HEK293 (cell line): Measurements from ENCODE around the gene TEAD1.

Experiments used
- CTCF ChIA-PET: fragments of 350-600 bp; formaldehyde crosslinking; extraction: SDS; loops from one replicate; lab custom pipeline; 2021; ENCODE audit warnings: antibody characterized with exemption; lab: Yijun Ruan, JAX
- POLR2A ChIA-PET: fragments of 300-600 bp; formaldehyde crosslinking; extraction: SDS; loops from one replicate; lab custom pipeline; 2020; ENCODE audit warnings: antibody characterized with exemption, inconsistent platforms; lab: Yijun Ruan, JAX
- H3K27ac ChIP-seq: fragments of 200-500 bp; sonication (Bioruptor generic); 2 replicates; pipeline ENCODE4 v1.5.1; 2014; ENCODE audit warnings: low read depth, low read length, control low read depth, inconsistent platforms; ENCODE audit errors: extremely low read depth
- H3K36me3 ChIP-seq, 2 experiments: fragments of 200-500 bp in 1 of 2; sonication (Bioruptor generic) in 1 of 2; 1 replicate in 1 of 2; 2 replicates in 1 of 2; pipeline ENCODE4 v1.5.1; 2014 to 2017; ENCODE audit warnings: inconsistent platforms in 2 of 2, low read length in 2 of 2; ENCODE audit not compliant: control insufficient read depth in 2 of 2, insufficient read depth in 1 of 2
- H3K4me1 ChIP-seq: fragments of 200-500 bp; sonication (Bioruptor generic); 2 replicates; pipeline ENCODE4 v1.5.1; 2014; ENCODE audit warnings: mild to moderate bottlenecking, low read length, inconsistent platforms; ENCODE audit not compliant: control insufficient read depth, insufficient read depth
- H3K4me3 ChIP-seq: 2 replicates; pipeline ENCODE4 v1.5.1; 2011; ENCODE audit warnings: low read depth, mild to moderate bottlenecking, control low read depth, low read length, moderate library complexity
- H3K9me3 ChIP-seq: fragments of 200-500 bp; sonication (Bioruptor generic); 2 replicates; pipeline ENCODE4 v1.5.1; 2014; ENCODE audit warnings: low read depth, low read length, inconsistent platforms; ENCODE audit not compliant: control insufficient read depth, insufficient read depth
- GLI2 ChIP-seq: fragments of 450-650 bp; formaldehyde crosslinking; IDR thresholded peaks from 2 replicates; pipeline ENCODE4; 2017; ENCODE audit warnings: missing biosample characterization, missing genetic modification characterization, low read depth, borderline replicate concordance
- HOXD13 ChIP-seq: sonication (generic); formaldehyde crosslinking; IDR thresholded peaks from 2 replicates; pipeline ENCODE4 v1.8.0; 2022; ENCODE audit warnings: missing genetic modification reagents, borderline replicate concordance
- IKZF3 ChIP-seq: fragments of 450-650 bp; IDR thresholded peaks from 2 replicates; pipeline ENCODE4 v1.5.0; 2018; ENCODE audit warnings: missing biosample characterization, mild to moderate bottlenecking, missing genetic modification characterization, moderate library complexity
- OSR2 ChIP-seq: fragments of 450-650 bp; formaldehyde crosslinking; IDR thresholded peaks from 2 replicates; pipeline ENCODE4 v1.5.1; 2016; ENCODE audit warnings: missing biosample characterization, missing genetic modification characterization
- SP7 ChIP-seq: fragments of 450-650 bp; formaldehyde crosslinking; IDR thresholded peaks from 2 replicates; pipeline ENCODE4 v1.5.1; 2016; ENCODE audit warnings: missing biosample characterization, missing genetic modification characterization
- YY2 ChIP-seq: fragments of 450-650 bp; formaldehyde crosslinking; IDR thresholded peaks from 2 replicates; pipeline ENCODE4 v1.5.1; 2016; ENCODE audit warnings: missing biosample characterization, missing genetic modification characterization
- ZBTB17 ChIP-seq: fragments of 450-650 bp; formaldehyde crosslinking; IDR thresholded peaks from 2 replicates; pipeline ENCODE4 v1.5.1; 2016; ENCODE audit warnings: missing biosample characterization, missing genetic modification characterization
- ZNF121 ChIP-seq: fragments of 450-650 bp; formaldehyde crosslinking; IDR thresholded peaks from 2 replicates; pipeline ENCODE4 v1.5.1; 2016; ENCODE audit warnings: missing biosample characterization, missing genetic modification characterization
- ZNF132 ChIP-seq: fragments of 450-650 bp; formaldehyde crosslinking; IDR thresholded peaks from 2 replicates; pipeline ENCODE4 v1.5.1; 2017; ENCODE audit warnings: missing biosample characterization, missing genetic modification characterization, borderline replicate concordance
- ZNF169 ChIP-seq: fragments of 450-650 bp; formaldehyde crosslinking; IDR thresholded peaks from 2 replicates; pipeline ENCODE4 v1.5.1; 2016; ENCODE audit warnings: missing biosample characterization, missing genetic modification characterization
- ZNF350 ChIP-seq: fragments of 450-650 bp; formaldehyde crosslinking; IDR thresholded peaks from 2 replicates; pipeline ENCODE4 v1.5.0; 2017; ENCODE audit warnings: missing biosample characterization, mild to moderate bottlenecking, missing genetic modification characterization
- ZNF654 ChIP-seq: fragments of 450-650 bp; formaldehyde crosslinking; IDR thresholded peaks from 2 replicates; pipeline ENCODE4 v1.5.1; 2016; ENCODE audit warnings: low read depth, missing biosample characterization, missing genetic modification characterization
- ZNF660 ChIP-seq: fragments of 450-650 bp; IDR thresholded peaks from 2 replicates; pipeline ENCODE4 v1.5.1; 2018; ENCODE audit warnings: missing biosample characterization, mild to moderate bottlenecking, missing genetic modification characterization
- ZNF776 ChIP-seq: fragments of 450-650 bp; formaldehyde crosslinking; IDR thresholded peaks from 2 replicates; pipeline ENCODE4 v1.5.0; 2017; ENCODE audit warnings: missing biosample characterization, missing genetic modification characterization, borderline replicate concordance
- TF ChIP-seq, protein P1 (sequence below): fragments of 450-650 bp; formaldehyde crosslinking; IDR thresholded peaks from 2 replicates; pipeline ENCODE4 v1.5.1; 2017; ENCODE audit warnings: missing biosample characterization, missing genetic modification characterization
- TF ChIP-seq, protein P2 (sequence below): fragments of 450-650 bp; formaldehyde crosslinking; IDR thresholded peaks from 2 replicates; pipeline ENCODE4 v1.5.1; 2016; ENCODE audit warnings: missing biosample characterization, missing genetic modification characterization
- TF ChIP-seq, protein P3 (sequence below): fragments of 450-650 bp; formaldehyde crosslinking; IDR thresholded peaks from 2 replicates; pipeline ENCODE4 v1.5.1; 2016; ENCODE audit warnings: missing biosample characterization, missing genetic modification characterization

Gene TEAD1

DNA sequence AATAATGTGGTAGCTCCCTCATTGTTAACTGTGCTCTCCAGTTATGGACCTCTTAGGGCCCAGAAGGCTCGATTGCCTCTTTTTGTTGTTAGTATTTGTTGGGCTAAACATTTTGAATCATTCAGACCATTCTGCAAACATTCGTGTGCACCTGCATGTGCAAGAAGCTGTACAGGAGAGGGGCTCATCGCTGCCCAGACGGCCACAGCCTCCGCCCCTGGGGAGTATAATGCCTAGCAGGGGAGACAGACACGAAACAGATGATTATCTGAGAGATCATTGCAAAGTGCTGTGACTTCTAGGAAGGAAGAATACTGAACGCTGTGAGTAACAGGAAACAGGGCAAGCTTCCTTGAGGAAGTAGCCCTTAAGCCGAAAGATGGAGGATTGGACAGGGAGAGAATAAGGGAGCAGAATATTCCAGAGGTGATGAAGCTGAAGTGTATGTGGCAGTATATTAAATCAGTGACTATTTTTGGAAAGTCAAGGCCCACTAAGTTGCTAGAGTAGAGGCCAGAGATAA is 211.6 kb downstream of the TEAD1 start (continued):
- TF ChIP-seq GLI2 (tag by site-specific recombination): no peak
- TF ChIP-seq HOXD13 (CRISPR knock-in tag): no peak

GRCh38 chr11:12886508-12886907 is 212.3 kb downstream of the TEAD1 start:
- peak; percentile 60; the same call in 1 of the 2 replicates for TF ChIP-seq ZNF121 (tag by site-specific recombination)
- TF ChIP-seq ZNF776 (tag by site-specific recombination): no peak
- TF ChIP-seq, protein P1, sequence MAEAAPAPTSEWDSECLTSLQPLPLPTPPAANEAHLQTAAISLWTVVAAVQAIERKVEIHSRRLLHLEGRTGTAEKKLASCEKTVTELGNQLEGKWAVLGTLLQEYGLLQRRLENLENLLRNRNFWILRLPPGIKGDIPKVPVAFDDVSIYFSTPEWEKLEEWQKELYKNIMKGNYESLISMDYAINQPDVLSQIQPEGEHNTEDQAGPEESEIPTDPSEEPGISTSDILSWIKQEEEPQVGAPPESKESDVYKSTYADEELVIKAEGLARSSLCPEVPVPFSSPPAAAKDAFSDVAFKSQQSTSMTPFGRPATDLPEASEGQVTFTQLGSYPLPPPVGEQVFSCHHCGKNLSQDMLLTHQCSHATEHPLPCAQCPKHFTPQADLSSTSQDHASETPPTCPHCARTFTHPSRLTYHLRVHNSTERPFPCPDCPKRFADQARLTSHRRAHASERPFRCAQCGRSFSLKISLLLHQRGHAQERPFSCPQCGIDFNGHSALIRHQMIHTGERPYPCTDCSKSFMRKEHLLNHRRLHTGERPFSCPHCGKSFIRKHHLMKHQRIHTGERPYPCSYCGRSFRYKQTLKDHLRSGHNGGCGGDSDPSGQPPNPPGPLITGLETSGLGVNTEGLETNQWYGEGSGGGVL (tag by site-specific recombination): no peak
- TF ChIP-seq, all 188 proteins: peak for 1
- CTCF ChIA-PET: interaction anchor here (0.5 to 2.7 kb wide), 3 partner anchors 93 to 556 kb away, joined by 3 to 25 read pairs (median 15); no protein-coding TSS in a partner anchor
- Histone ChIP-seq H3K4me1 (no peaks in the 10 kb centered on the region), H3K4me3 (no peak overlapping the region), H3K36me3 (peaks cover 0 to 47% of the 10 kb centered on the region in 2 experiments; a peak in 1 of 3 replicates), H3K27ac (no peak overlapping the region), H3K9me3 (no peaks in the 10 kb centered on the region)
- POLR2A ChIA-PET: interaction anchor here (0.6 kb wide), 1 partner anchor 393 kb away, joined by 3 read pairs; no protein-coding TSS in a partner anchor

- Histone ChIP-seq H3K4me3 (no peak overlapping the region), H3K36me3 (peaks cover 0 to 31% of the 10 kb centered on the region in 2 experiments; a peak in 1 of 3 replicates), H3K27ac (no peak overlapping the region), H3K4me1 (no peaks in the 10 kb centered on the region), H3K9me3 (no peaks in the 10 kb centered on the region)
- TF ChIP-seq ZNF660 (tag by site-specific recombination): peak; percentile 66; the same call in 1 of the 2 replicates
- no peak for TF ChIP-seq YY2 (tag by site-specific recombination)
- peak; percentile 75 for TF ChIP-seq OSR2
- TF ChIP-seq ZNF654 (tag by site-specific recombination): peak; percentile 59
- TF ChIP-seq ZNF132 (tag by site-specific recombination): no peak
- 0 out of 2 replicates have a peak, but pooled peaks have one; percentile 15 for TF ChIP-seq IKZF3 (tag by site-specific recombination)
- TF ChIP-seq, protein P2, sequence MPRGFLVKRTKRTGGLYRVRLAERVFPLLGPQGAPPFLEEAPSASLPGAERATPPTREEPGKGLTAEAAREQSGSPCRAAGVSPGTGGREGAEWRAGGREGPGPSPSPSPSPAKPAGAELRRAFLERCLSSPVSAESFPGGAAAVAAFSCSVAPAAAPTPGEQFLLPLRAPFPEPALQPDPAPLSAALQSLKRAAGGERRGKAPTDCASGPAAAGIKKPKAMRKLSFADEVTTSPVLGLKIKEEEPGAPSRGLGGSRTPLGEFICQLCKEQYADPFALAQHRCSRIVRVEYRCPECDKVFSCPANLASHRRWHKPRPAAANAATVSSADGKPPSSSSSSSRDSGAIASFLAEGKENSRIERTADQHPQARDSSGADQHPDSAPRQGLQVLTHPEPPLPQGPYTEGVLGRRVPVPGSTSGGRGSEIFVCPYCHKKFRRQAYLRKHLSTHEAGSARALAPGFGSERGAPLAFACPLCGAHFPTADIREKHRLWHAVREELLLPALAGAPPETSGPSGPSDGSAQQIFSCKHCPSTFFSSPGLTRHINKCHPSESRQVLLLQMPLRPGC: no peak
- no peak for TF ChIP-seq ZNF169 (tag by site-specific recombination)
- TF ChIP-seq, protein P3, sequence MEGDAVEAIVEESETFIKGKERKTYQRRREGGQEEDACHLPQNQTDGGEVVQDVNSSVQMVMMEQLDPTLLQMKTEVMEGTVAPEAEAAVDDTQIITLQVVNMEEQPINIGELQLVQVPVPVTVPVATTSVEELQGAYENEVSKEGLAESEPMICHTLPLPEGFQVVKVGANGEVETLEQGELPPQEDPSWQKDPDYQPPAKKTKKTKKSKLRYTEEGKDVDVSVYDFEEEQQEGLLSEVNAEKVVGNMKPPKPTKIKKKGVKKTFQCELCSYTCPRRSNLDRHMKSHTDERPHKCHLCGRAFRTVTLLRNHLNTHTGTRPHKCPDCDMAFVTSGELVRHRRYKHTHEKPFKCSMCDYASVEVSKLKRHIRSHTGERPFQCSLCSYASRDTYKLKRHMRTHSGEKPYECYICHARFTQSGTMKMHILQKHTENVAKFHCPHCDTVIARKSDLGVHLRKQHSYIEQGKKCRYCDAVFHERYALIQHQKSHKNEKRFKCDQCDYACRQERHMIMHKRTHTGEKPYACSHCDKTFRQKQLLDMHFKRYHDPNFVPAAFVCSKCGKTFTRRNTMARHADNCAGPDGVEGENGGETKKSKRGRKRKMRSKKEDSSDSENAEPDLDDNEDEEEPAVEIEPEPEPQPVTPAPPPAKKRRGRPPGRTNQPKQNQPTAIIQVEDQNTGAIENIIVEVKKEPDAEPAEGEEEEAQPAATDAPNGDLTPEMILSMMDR (tag by site-specific recombination): peak; percentile 46; the same call in 1 of the 2 replicates
- no peak for TF ChIP-seq ZNF350 (tag by site-specific recombination)
- 0 out of 2 replicates have a peak, but pooled peaks have one; percentile 17 for TF ChIP-seq ZBTB17 (tag by site-specific recombination)
- peak; percentile 47; the same call in 1 of the 2 replicates for TF ChIP-seq SP7 (tag by site-specific recombination)
- ChIA-PET CTCF (interaction anchor here (0.5 to 2.7 kb wide), 36 partner anchors 14 to 912 kb away, joined by 3 to 25 read pairs (median 3); no protein-coding TSS in a partner anchor), POLR2A (interaction anchor here (0.6 kb wide), 1 partner anchor 97 kb away, joined by 6 read pairs; no protein-coding TSS in a partner anchor)
Observed at GRCh38 chr11:12888525-12889158, 214.4 kb downstream of the TEAD1 start.
